WTC11 (cell line): ENCODE data around the gene GHR. TPM values are rescaled to one million over a fixed set of nuclear protein-coding genes. Genes with fewer than 3 reads are reported as not detected.

Source experiments
- ATAC-seq: fragments of 200-7000 bp; cut with Tn5 transposase; 2 replicates; pipeline ENCODE4 v1.10.0; 2021; ENCODE audit warnings: mild to moderate bottlenecking, moderate library complexity
- CTCF ChIA-PET: fragments of 300-600 bp; sonication (Branson Sonifier 250); formaldehyde crosslinking; loops from one replicate; lab custom pipeline; 2021; ENCODE audit warnings: antibody characterized with exemption; lab: Charles Lee
- POLR2A ChIA-PET: fragments of 350-600 bp; sonication (Branson Sonifier 250); formaldehyde crosslinking; loops from one replicate; lab custom pipeline; 2021; ENCODE audit warnings: antibody characterized with exemption; lab: Charles Lee
- DNase-seq: peaks from one replicate; pipeline ENCODE4 v3.0.0; 2021; ENCODE audit warnings: low spot score
- H3K27ac Mint-ChIP-seq: 2 replicates; pipeline ENCODE4 v1.8.0; 2021; ENCODE audit warnings: mixed read lengths
- H3K27me3 Mint-ChIP-seq: 2 replicates; pipeline ENCODE4 v1.8.0; 2021; ENCODE audit warnings: low read depth, mild to moderate bottlenecking, moderate library complexity, mixed read lengths
- H3K36me3 Mint-ChIP-seq: 2 replicates; pipeline ENCODE4 v1.8.0; 2021; ENCODE audit warnings: mixed read lengths
- H3K4me1 Mint-ChIP-seq: 2 replicates; pipeline ENCODE4 v1.8.0; 2022; ENCODE audit warnings: mixed read lengths
- H3K4me3 Mint-ChIP-seq: 2 replicates; pipeline ENCODE4 v1.8.0; 2021; ENCODE audit warnings: mild to moderate bottlenecking, moderate library complexity, mixed read lengths
- H3K9me3 Mint-ChIP-seq: 2 replicates; pipeline ENCODE4 v1.8.0; 2021; ENCODE audit warnings: mixed read lengths
- ETV6 ChIP-seq: sonication (generic); formaldehyde crosslinking; IDR thresholded peaks from 2 replicates; pipeline ENCODE4 v1.8.1; 2022; ENCODE audit warnings: mild to moderate bottlenecking, missing genetic modification reagents
- FOXP1 ChIP-seq: sonication (generic); formaldehyde crosslinking; IDR thresholded peaks from 2 replicates; pipeline ENCODE4 v1.8.0; 2022; ENCODE audit warnings: missing genetic modification reagents, mild to moderate bottlenecking, moderate library complexity, borderline replicate concordance
- JUN ChIP-seq: sonication (generic); formaldehyde crosslinking; IDR thresholded peaks from 2 replicates; pipeline ENCODE4 v1.8.0; 2023; ENCODE audit warnings: mild to moderate bottlenecking, missing genetic modification reagents
- KAT7 ChIP-seq: sonication (generic); formaldehyde crosslinking; IDR thresholded peaks from 2 replicates; pipeline ENCODE4 v1.8.1; 2023; ENCODE audit warnings: missing genetic modification reagents, mild to moderate bottlenecking, borderline replicate concordance
- MYBL2 ChIP-seq: sonication (generic); formaldehyde crosslinking; IDR thresholded peaks from 2 replicates; pipeline ENCODE4 v1.8.1; 2023; ENCODE audit warnings: mild to moderate bottlenecking, moderate library complexity, missing genetic modification reagents
- NR3C1 ChIP-seq: sonication (generic); formaldehyde crosslinking; conservative IDR thresholded peaks from 2 replicates; pipeline ENCODE4 v1.8.1; 2023; ENCODE audit warnings: low read depth, mild to moderate bottlenecking, missing genetic modification reagents
- ZNF232 ChIP-seq: sonication (generic); formaldehyde crosslinking; IDR thresholded peaks from 2 replicates; pipeline ENCODE4 v1.8.0; 2022; ENCODE audit warnings: mild to moderate bottlenecking, missing genetic modification reagents
- ZNF671 ChIP-seq: fragments of 250-450 bp; sonication (Bioruptor Pico); IDR thresholded peaks from 2 replicates; pipeline ENCODE4 v1.8.0; 2021; ENCODE audit warnings: mild to moderate bottlenecking
- total RNA-seq: library from RNA; stranded (reverse); gene quantifications from 3 replicates; pipeline ENCODE4 v1.2.3, GENCODE V29; 2021
- TF ChIP-seq, protein P1 (sequence below): fragments of 200-600 bp; IDR thresholded peaks from 2 replicates; pipeline ENCODE4 v1.8.0; 2022; ENCODE audit warnings: antibody characterized with exemption
- TF ChIP-seq, protein P2 (sequence below): sonication (generic); formaldehyde crosslinking; IDR thresholded peaks from 2 replicates; pipeline ENCODE4 v1.8.1; 2022; ENCODE audit warnings: mild to moderate bottlenecking, moderate library complexity, missing genetic modification reagents
- TF ChIP-seq, protein P3 (sequence below): sonication (generic); formaldehyde crosslinking; IDR thresholded peaks from 2 replicates; pipeline ENCODE4 v1.8.0; 2022; ENCODE audit warnings: mild to moderate bottlenecking, missing genetic modification reagents
- TF ChIP-seq, protein P4 (sequence below): sonication (generic); formaldehyde crosslinking; IDR thresholded peaks from 2 replicates; pipeline ENCODE4 v1.8.0; 2023; ENCODE audit warnings: missing genetic modification reagents
- TF ChIP-seq, protein P5 (sequence below): sonication (generic); formaldehyde crosslinking; IDR thresholded peaks from 2 replicates; pipeline ENCODE4 v1.8.0; 2022; ENCODE audit warnings: missing genetic modification reagents
- TF ChIP-seq, protein P6 (sequence below): sonication (generic); formaldehyde crosslinking; IDR thresholded peaks from 2 replicates; pipeline ENCODE4 v1.8.1; 2023; ENCODE audit warnings: mild to moderate bottlenecking, moderate library complexity, missing genetic modification reagents
- TF ChIP-seq, protein P7 (sequence below): fragments of 250-450 bp; sonication (Bioruptor Pico); IDR thresholded peaks from 2 replicates; pipeline ENCODE4 v1.9.0; 2021; ENCODE audit warnings: mild to moderate bottlenecking, borderline replicate concordance
- TF ChIP-seq, protein P8 (sequence below): fragments of 250-450 bp; sonication (Bioruptor Pico); IDR thresholded peaks from 2 replicates; pipeline ENCODE4 v1.9.0; 2021; ENCODE audit warnings: mild to moderate bottlenecking

The GHR gene
- total RNA-seq, 1 experiment from 2014 or later, result 0.57 TPM

DNA sequence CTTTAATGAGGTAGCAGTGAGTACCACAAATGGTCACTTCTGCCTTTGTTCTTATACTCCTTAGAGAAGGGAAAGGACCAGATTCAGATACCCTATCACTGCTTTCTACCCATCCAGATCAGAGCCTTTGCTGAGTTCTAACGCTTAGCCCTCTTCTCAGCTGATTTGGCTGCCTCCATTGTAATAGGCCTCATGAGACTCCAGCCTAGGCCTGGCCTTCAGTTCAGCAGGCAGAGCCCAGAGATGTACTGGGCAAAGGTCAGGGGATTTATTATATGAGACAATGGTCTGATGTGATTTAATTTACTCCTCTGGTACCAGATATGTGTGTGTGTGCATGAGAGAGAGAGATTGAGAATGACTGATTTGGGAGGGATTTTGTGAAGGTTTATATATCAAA lies 124.7 kb downstream of the GHR start (continued):
- TF ChIP-seq, protein P1, sequence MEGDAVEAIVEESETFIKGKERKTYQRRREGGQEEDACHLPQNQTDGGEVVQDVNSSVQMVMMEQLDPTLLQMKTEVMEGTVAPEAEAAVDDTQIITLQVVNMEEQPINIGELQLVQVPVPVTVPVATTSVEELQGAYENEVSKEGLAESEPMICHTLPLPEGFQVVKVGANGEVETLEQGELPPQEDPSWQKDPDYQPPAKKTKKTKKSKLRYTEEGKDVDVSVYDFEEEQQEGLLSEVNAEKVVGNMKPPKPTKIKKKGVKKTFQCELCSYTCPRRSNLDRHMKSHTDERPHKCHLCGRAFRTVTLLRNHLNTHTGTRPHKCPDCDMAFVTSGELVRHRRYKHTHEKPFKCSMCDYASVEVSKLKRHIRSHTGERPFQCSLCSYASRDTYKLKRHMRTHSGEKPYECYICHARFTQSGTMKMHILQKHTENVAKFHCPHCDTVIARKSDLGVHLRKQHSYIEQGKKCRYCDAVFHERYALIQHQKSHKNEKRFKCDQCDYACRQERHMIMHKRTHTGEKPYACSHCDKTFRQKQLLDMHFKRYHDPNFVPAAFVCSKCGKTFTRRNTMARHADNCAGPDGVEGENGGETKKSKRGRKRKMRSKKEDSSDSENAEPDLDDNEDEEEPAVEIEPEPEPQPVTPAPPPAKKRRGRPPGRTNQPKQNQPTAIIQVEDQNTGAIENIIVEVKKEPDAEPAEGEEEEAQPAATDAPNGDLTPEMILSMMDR, result no peak
- no peak for TF ChIP-seq FOXP1 (CRISPR knock-in tag)
- no peak for TF ChIP-seq ETV6 (CRISPR knock-in tag)
- TF ChIP-seq, protein P2, sequence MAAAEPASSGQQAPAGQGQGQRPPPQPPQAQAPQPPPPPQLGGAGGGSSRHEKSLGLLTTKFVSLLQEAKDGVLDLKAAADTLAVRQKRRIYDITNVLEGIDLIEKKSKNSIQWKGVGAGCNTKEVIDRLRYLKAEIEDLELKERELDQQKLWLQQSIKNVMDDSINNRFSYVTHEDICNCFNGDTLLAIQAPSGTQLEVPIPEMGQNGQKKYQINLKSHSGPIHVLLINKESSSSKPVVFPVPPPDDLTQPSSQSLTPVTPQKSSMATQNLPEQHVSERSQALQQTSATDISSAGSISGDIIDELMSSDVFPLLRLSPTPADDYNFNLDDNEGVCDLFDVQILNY (CRISPR knock-in tag), result no peak
- TF ChIP-seq, protein P3, sequence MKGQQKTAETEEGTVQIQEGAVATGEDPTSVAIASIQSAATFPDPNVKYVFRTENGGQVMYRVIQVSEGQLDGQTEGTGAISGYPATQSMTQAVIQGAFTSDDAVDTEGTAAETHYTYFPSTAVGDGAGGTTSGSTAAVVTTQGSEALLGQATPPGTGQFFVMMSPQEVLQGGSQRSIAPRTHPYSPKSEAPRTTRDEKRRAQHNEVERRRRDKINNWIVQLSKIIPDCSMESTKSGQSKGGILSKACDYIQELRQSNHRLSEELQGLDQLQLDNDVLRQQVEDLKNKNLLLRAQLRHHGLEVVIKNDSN (CRISPR knock-in tag), result no peak
- no peak for TF ChIP-seq ZNF232 (CRISPR knock-in tag)

DNA sequence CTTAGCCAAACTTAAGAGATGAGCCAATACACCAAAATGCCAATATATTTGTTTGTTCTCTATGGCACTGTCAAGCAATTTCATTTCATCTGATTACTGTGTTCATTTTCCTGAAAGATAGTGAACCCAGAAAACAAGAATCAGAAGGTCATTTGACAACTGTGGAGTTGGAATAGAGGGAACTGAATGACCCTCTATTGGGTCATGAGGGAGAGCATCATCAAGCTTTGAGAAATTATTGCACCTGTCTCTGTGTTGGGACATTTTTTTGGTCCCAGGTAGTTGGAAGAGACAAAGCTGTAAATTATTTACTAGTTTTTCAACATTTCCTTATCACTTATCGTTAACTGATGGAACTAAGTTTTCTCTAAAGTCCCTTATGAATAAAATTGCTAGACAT lies 129.4 kb downstream of the GHR start:
- POLR2A ChIA-PET, result no interaction called here

More for the DNA sequence above, 129.4 kb downstream of the GHR start:
- CTCF ChIA-PET, result interaction anchor here (0.7 kb wide), 1 partner anchor 31 kb away, joined by 3 read pairs; no protein-coding TSS in a partner anchor
- Mint-ChIP-seq H3K4me3 (no peak overlapping the region), H3K9me3 (no peaks in the 10 kb centered on the region), H3K27ac (no peak overlapping the region), H3K27me3 (no peaks in the 10 kb centered on the region), H3K36me3 (no peaks in the 10 kb centered on the region), H3K4me1 (peaks cover 6% of the 10 kb centered on the region; the same call in 1 of the 2 replicates)
- ATAC-seq (no peak), DNase-seq (no peak)
- TF ChIP-seq, protein P4, sequence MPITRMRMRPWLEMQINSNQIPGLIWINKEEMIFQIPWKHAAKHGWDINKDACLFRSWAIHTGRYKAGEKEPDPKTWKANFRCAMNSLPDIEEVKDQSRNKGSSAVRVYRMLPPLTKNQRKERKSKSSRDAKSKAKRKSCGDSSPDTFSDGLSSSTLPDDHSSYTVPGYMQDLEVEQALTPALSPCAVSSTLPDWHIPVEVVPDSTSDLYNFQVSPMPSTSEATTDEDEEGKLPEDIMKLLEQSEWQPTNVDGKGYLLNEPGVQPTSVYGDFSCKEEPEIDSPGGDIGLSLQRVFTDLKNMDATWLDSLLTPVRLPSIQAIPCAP (CRISPR knock-in tag), result no peak
- TF ChIP-seq MYBL2 (no peak), ZNF671 (no peak), NR3C1 (CRISPR knock-in tag) (no peak), JUN (CRISPR knock-in tag) (no peak), KAT7 (CRISPR knock-in tag) (no peak)
- TF ChIP-seq, protein P5, sequence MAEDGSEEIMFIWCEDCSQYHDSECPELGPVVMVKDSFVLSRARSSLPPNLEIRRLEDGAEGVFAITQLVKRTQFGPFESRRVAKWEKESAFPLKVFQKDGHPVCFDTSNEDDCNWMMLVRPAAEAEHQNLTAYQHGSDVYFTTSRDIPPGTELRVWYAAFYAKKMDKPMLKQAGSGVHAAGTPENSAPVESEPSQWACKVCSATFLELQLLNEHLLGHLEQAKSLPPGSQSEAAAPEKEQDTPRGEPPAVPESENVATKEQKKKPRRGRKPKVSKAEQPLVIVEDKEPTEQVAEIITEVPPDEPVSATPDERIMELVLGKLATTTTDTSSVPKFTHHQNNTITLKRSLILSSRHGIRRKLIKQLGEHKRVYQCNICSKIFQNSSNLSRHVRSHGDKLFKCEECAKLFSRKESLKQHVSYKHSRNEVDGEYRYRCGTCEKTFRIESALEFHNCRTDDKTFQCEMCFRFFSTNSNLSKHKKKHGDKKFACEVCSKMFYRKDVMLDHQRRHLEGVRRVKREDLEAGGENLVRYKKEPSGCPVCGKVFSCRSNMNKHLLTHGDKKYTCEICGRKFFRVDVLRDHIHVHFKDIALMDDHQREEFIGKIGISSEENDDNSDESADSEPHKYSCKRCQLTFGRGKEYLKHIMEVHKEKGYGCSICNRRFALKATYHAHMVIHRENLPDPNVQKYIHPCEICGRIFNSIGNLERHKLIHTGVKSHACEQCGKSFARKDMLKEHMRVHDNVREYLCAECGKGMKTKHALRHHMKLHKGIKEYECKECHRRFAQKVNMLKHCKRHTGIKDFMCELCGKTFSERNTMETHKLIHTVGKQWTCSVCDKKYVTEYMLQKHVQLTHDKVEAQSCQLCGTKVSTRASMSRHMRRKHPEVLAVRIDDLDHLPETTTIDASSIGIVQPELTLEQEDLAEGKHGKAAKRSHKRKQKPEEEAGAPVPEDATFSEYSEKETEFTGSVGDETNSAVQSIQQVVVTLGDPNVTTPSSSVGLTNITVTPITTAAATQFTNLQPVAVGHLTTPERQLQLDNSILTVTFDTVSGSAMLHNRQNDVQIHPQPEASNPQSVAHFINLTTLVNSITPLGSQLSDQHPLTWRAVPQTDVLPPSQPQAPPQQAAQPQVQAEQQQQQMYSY (CRISPR knock-in tag), result no peak
- TF ChIP-seq, protein P6, sequence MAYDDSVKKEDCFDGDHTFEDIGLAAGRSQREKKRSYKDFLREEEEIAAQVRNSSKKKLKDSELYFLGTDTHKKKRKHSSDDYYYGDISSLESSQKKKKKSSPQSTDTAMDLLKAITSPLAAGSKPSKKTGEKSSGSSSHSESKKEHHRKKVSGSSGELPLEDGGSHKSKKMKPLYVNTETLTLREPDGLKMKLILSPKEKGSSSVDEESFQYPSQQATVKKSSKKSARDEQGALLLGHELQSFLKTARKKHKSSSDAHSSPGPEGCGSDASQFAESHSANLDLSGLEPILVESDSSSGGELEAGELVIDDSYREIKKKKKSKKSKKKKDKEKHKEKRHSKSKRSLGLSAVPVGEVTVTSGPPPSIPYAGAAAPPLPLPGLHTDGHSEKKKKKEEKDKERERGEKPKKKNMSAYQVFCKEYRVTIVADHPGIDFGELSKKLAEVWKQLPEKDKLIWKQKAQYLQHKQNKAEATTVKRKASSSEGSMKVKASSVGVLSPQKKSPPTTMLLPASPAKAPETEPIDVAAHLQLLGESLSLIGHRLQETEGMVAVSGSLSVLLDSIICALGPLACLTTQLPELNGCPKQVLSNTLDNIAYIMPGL (CRISPR knock-in tag), result no peak
- TF ChIP-seq, protein P7, sequence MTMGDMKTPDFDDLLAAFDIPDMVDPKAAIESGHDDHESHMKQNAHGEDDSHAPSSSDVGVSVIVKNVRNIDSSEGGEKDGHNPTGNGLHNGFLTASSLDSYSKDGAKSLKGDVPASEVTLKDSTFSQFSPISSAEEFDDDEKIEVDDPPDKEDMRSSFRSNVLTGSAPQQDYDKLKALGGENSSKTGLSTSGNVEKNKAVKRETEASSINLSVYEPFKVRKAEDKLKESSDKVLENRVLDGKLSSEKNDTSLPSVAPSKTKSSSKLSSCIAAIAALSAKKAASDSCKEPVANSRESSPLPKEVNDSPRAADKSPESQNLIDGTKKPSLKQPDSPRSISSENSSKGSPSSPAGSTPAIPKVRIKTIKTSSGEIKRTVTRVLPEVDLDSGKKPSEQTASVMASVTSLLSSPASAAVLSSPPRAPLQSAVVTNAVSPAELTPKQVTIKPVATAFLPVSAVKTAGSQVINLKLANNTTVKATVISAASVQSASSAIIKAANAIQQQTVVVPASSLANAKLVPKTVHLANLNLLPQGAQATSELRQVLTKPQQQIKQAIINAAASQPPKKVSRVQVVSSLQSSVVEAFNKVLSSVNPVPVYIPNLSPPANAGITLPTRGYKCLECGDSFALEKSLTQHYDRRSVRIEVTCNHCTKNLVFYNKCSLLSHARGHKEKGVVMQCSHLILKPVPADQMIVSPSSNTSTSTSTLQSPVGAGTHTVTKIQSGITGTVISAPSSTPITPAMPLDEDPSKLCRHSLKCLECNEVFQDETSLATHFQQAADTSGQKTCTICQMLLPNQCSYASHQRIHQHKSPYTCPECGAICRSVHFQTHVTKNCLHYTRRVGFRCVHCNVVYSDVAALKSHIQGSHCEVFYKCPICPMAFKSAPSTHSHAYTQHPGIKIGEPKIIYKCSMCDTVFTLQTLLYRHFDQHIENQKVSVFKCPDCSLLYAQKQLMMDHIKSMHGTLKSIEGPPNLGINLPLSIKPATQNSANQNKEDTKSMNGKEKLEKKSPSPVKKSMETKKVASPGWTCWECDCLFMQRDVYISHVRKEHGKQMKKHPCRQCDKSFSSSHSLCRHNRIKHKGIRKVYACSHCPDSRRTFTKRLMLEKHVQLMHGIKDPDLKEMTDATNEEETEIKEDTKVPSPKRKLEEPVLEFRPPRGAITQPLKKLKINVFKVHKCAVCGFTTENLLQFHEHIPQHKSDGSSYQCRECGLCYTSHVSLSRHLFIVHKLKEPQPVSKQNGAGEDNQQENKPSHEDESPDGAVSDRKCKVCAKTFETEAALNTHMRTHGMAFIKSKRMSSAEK (CRISPR knock-in tag), result no peak
- TF ChIP-seq, protein P3 (CRISPR knock-in tag), result no peak
- TF ChIP-seq, protein P8, sequence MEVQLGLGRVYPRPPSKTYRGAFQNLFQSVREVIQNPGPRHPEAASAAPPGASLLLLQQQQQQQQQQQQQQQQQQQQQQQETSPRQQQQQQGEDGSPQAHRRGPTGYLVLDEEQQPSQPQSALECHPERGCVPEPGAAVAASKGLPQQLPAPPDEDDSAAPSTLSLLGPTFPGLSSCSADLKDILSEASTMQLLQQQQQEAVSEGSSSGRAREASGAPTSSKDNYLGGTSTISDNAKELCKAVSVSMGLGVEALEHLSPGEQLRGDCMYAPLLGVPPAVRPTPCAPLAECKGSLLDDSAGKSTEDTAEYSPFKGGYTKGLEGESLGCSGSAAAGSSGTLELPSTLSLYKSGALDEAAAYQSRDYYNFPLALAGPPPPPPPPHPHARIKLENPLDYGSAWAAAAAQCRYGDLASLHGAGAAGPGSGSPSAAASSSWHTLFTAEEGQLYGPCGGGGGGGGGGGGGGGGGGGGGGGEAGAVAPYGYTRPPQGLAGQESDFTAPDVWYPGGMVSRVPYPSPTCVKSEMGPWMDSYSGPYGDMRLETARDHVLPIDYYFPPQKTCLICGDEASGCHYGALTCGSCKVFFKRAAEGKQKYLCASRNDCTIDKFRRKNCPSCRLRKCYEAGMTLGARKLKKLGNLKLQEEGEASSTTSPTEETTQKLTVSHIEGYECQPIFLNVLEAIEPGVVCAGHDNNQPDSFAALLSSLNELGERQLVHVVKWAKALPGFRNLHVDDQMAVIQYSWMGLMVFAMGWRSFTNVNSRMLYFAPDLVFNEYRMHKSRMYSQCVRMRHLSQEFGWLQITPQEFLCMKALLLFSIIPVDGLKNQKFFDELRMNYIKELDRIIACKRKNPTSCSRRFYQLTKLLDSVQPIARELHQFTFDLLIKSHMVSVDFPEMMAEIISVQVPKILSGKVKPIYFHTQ (CRISPR knock-in tag), result no peak
